Vagina (tissue), 2 donors: ENCODE measurements around the gene ADGRD2. TPM values are rescaled to one million over a fixed set of nuclear protein-coding genes. Genes with fewer than 3 reads are reported as not detected.

Source experiments
- DNase-seq, 2 donors: peaks; one replicate each; pipeline ENCODE4 v3.0.0-alpha.2; 2017; ENCODE audit errors: extremely low spot score in 2 of 2
- H3K27ac ChIP-seq: fragments of 200-600 bp; sonication (generic); one replicate; pipeline ENCODE4 v1.5.1; 2019
- H3K27me3 ChIP-seq: fragments of 200-600 bp; sonication (generic); one replicate; pipeline ENCODE4 v1.5.1; 2019
- H3K36me3 ChIP-seq, 2 donors: fragments of 200-600 bp; sonication (generic); one replicate each; pipeline ENCODE4 v1.5.1; 2017 to 2019
- H3K4me1 ChIP-seq: fragments of 200-600 bp; sonication (generic); one replicate; pipeline ENCODE4 v1.5.1; 2019
- H3K4me3 ChIP-seq, 2 donors: fragments of 200-600 bp; sonication (generic); 1 replicate in 1 of 2; 2 replicates in 1 of 2; pipeline ENCODE4 v1.5.1; 2016 to 2019
- H3K9me3 ChIP-seq: fragments of 200-600 bp; sonication (generic); one replicate; pipeline ENCODE4 v1.5.1; 2019
- CTCF ChIP-seq, 3 experiments: fragments of 450-650 bp in 2 of 3; fragments of 200-600 bp in 1 of 3; sonication (generic) in 1 of 3; IDR thresholded peaks; one replicate each; pipeline ENCODE4 v1.5.1; 2017 to 2019; ENCODE audit warnings: antibody characterized with exemption in 3 of 3, mild to moderate bottlenecking in 2 of 3, moderate library complexity in 2 of 3
- POLR2A ChIP-seq, 2 donors: fragments of 450-650 bp; IDR thresholded peaks; one replicate each; pipeline ENCODE4 v1.6.1; 2017; ENCODE audit warnings: antibody characterized with exemption in 2 of 2, mild to moderate bottlenecking in 2 of 2, moderate library complexity in 2 of 2
- POLR2AphosphoS5 ChIP-seq, 2 donors: sonication (generic); formaldehyde crosslinking; IDR thresholded peaks; one replicate each; pipeline ENCODE4 v1.9.0; 2017; ENCODE audit warnings: antibody characterized with exemption in 2 of 2, mild to moderate bottlenecking in 2 of 2, low read depth in 1 of 2; ENCODE audit not compliant: insufficient read depth in 1 of 2
- intact Hi-C: fragments of 100-400 bp; cut with DNase I; formaldehyde crosslinking; loops from one replicate; pipeline ENCODE4 v1.15.1; 2023
- total RNA-seq: library from RNA; depleted of rRNA; stranded (reverse); fragments of >200 nt; gene quantifications from one replicate; pipeline ENCODE4 v1.2.3, GENCODE V29; 2016

The ADGRD2 gene
- total RNA-seq, 1 donor from 2014 or later = 4.2 TPM

GRCh38 chr9:124441291-124441690, 9.0 kb upstream of the ADGRD2 start:
- no peaks in the 10 kb centered on the region for H3K4me1 ChIP-seq
- H3K27ac ChIP-seq = no peak overlapping the region
- H3K36me3 ChIP-seq = no peaks in the 10 kb centered on the region
- H3K27me3 ChIP-seq = no peaks in the 10 kb centered on the region
- DNase-seq = no peak
- no peak overlapping the region for H3K4me3 ChIP-seq
- no peaks in the 10 kb centered on the region for H3K9me3 ChIP-seq
- intact Hi-C loops = no loop called here
- TF ChIP-seq POLR2A (IDR thresholded peaks at IDR 0.05) (no peak), POLR2AphosphoS5 (IDR thresholded peaks at IDR 0.05; ENCODE audit: insufficient read depth in 1 of 2, low read depth in 1 of 2) (no peak), CTCF (IDR thresholded peaks at IDR 0.05) (no peak)

- H3K27me3 ChIP-seq = no peaks in the 10 kb centered on the region
- no peak overlapping the region for H3K27ac ChIP-seq
- TF ChIP-seq POLR2A (IDR thresholded peaks at IDR 0.05) (no peak), POLR2AphosphoS5 (IDR thresholded peaks at IDR 0.05; ENCODE audit: insufficient read depth in 1 of 2, low read depth in 1 of 2) (no peak), CTCF (IDR thresholded peaks at IDR 0.05) (no peak)
- H3K4me3 ChIP-seq = no peak overlapping the region
- intact Hi-C loops = no loop called here
- no peaks in the 10 kb centered on the region for H3K9me3 ChIP-seq
- no peak for DNase-seq
- no peaks in the 10 kb centered on the region for H3K4me1 ChIP-seq
- H3K36me3 ChIP-seq = no peaks in the 10 kb centered on the region
Observed at GRCh38 chr9:124442379-124442778, 7.9 kb upstream of the ADGRD2 start.

GRCh38 chr9:124442826-124443225, 7.4 kb upstream of the ADGRD2 start:
- no peak for DNase-seq
- Histone ChIP-seq H3K4me1 (no peaks in the 10 kb centered on the region), H3K36me3 (no peaks in the 10 kb centered on the region), H3K4me3 (no peak overlapping the region), H3K27ac (no peak overlapping the region), H3K9me3 (no peaks in the 10 kb centered on the region), H3K27me3 (no peaks in the 10 kb centered on the region)
- TF ChIP-seq POLR2A (IDR thresholded peaks at IDR 0.05) (no peak), POLR2AphosphoS5 (IDR thresholded peaks at IDR 0.05; ENCODE audit: insufficient read depth in 1 of 2, low read depth in 1 of 2) (no peak), CTCF (IDR thresholded peaks at IDR 0.05) (no peak)
- intact Hi-C loops = no loop called here

- Histone ChIP-seq H3K36me3 (no peaks in the 10 kb centered on the region), H3K4me3 (no peak overlapping the region), H3K27ac (no peak overlapping the region), H3K27me3 (no peaks in the 10 kb centered on the region), H3K4me1 (no peaks in the 10 kb centered on the region), H3K9me3 (no peaks in the 10 kb centered on the region)
- intact Hi-C loops = no loop called here
- TF ChIP-seq POLR2A (IDR thresholded peaks at IDR 0.05) (no peak), CTCF (IDR thresholded peaks at IDR 0.05) (no peak), POLR2AphosphoS5 (IDR thresholded peaks at IDR 0.05; ENCODE audit: insufficient read depth in 1 of 2, low read depth in 1 of 2) (no peak)
- no peak for DNase-seq
Observed at GRCh38 chr9:124443625-124444024, 6.6 kb upstream of the ADGRD2 start.

- no peak for DNase-seq
- no peaks in the 10 kb centered on the region for H3K4me1 ChIP-seq
- no peaks in the 10 kb centered on the region for H3K27me3 ChIP-seq
- no peaks in the 10 kb centered on the region for H3K9me3 ChIP-seq
- H3K4me3 ChIP-seq = no peak overlapping the region
- TF ChIP-seq CTCF (IDR thresholded peaks at IDR 0.05) (no peak), POLR2AphosphoS5 (IDR thresholded peaks at IDR 0.05; ENCODE audit: insufficient read depth in 1 of 2, low read depth in 1 of 2) (peak in 1 of 2 donors; percentile 16)
- H3K36me3 ChIP-seq = no peaks in the 10 kb centered on the region
- intact Hi-C loops = no loop called here
- no peak overlapping the region for H3K27ac ChIP-seq
Observed at GRCh38 chr9:124444166-124444565, 6.1 kb upstream of the ADGRD2 start.
